K562 (cell line): Measurements from ENCODE around the gene KISS1R. TPM values are rescaled to one million over a fixed set of nuclear protein-coding genes. Genes with fewer than 3 reads are reported as not detected.

Source experiments
- FUS ChIP-seq: fragments of 200-400 bp; formaldehyde crosslinking; optimal IDR thresholded peaks from 2 replicates; pipeline ENCODE3; 2017; ENCODE audit warnings: low read depth, low read length
- GABPA ChIP-seq: fragments of 200-800 bp; sonication (Bioruptor generic); conservative IDR thresholded peaks from 2 replicates; pipeline ENCODE4 v1.6.1; 2016; ENCODE audit warnings: low read depth, missing genetic modification characterization, missing compliant biosample characterization
- HNRNPLL ChIP-seq: fragments of 200-400 bp; formaldehyde crosslinking; IDR thresholded peaks from 2 replicates; pipeline ENCODE4 v1.6.1; 2017; ENCODE audit warnings: low read length, low read depth, mild to moderate bottlenecking; ENCODE audit not compliant: poor library complexity, severe bottlenecking
- SP1 ChIP-seq: sonication (generic); formaldehyde crosslinking; IDR thresholded peaks from 2 replicates; pipeline ENCODE4 v1.8.1; 2022; ENCODE audit warnings: mild to moderate bottlenecking, missing genetic modification reagents
- SREBF2 ChIP-seq: sonication (generic); formaldehyde crosslinking; IDR thresholded peaks from 2 replicates; pipeline ENCODE4 v1.4.0; 2020; ENCODE audit warnings: mild to moderate bottlenecking, missing genetic modification reagents
- ZKSCAN8 ChIP-seq: fragments of 200-800 bp; sonication (Bioruptor generic); IDR thresholded peaks from 2 replicates; pipeline ENCODE4 v1.6.1; 2016; ENCODE audit warnings: missing genetic modification characterization, missing compliant biosample characterization
- ZNF143 ChIP-seq: sonication (generic); formaldehyde crosslinking; IDR thresholded peaks from 2 replicates; pipeline ENCODE4 v1.9.0; 2022; ENCODE audit warnings: mild to moderate bottlenecking, missing genetic modification reagents
- ZNF717 ChIP-seq: fragments of 250-450 bp; sonication (Bioruptor Pico); IDR thresholded peaks from 2 replicates; pipeline ENCODE4 v1.5.0; 2021
- ZNF780A ChIP-seq: fragments of 250-450 bp; sonication (Bioruptor Pico); IDR thresholded peaks from 2 replicates; pipeline ENCODE4 v1.5.0; 2021; ENCODE audit warnings: mild to moderate bottlenecking
- polyA plus RNA-seq, 8 experiments: library from polyadenylated mRNA; depleted of rRNA in 4 of 8; stranded (reverse) in 5 of 8; unstranded in 3 of 8; fragments of >200 nt; fragmentation: Nextera tagmentation in 2 of 8; fragmentation: Illumina TruSeq in 1 of 8; extraction: Ambion mirVana in 2 of 8; extraction: Trizol in 1 of 8; gene quantifications; 2 replicates each; pipeline versions ENCODE4 v1.2.1 to v1.2.3, GENCODE V29; 2011 to 2014; ENCODE audit warnings: inconsistent platforms in 1 of 8, missing spikeins in 1 of 8
- total RNA-seq, 7 experiments: library from RNA; depleted of rRNA in 6 of 7; stranded (reverse); fragments of >200 nt in 6 of 7; fragmentation: Illumina TruSeq in 2 of 7; extraction: Trizol in 2 of 7; gene quantifications; 2 replicates each; pipeline versions ENCODE4 v1.2.1 to v1.2.3, GENCODE V29; 2011 to 2021; ENCODE audit warnings: low replicate concordance in 1 of 7
- TF ChIP-seq, protein P1 (sequence below): fragments of 450-650 bp; IDR thresholded peaks from 2 replicates; pipeline ENCODE4 v1.6.1; 2016; ENCODE audit warnings: antibody characterized with exemption
- TF ChIP-seq, protein P2 (sequence below): sonication (generic); formaldehyde crosslinking; IDR thresholded peaks from 2 replicates; pipeline ENCODE4 v1.8.0; 2022; ENCODE audit warnings: mild to moderate bottlenecking, missing genetic modification reagents
- TF ChIP-seq, protein P3 (sequence below): sonication (generic); formaldehyde crosslinking; IDR thresholded peaks from 2 replicates; pipeline ENCODE4 v1.8.0; 2023; ENCODE audit warnings: mild to moderate bottlenecking, missing genetic modification reagents
- TF ChIP-seq, protein P4 (sequence below): fragments of 450-650 bp; formaldehyde crosslinking; IDR thresholded peaks from 2 replicates; pipeline ENCODE4 v1.4.0; 2020; ENCODE audit warnings: mild to moderate bottlenecking, moderate library complexity
- TF ChIP-seq, protein P5 (sequence below): fragments of 450-650 bp; IDR thresholded peaks from 2 replicates; pipeline ENCODE4 v1.6.1; 2017; ENCODE audit warnings: antibody characterized with exemption, mild to moderate bottlenecking

The KISS1R gene
- total and polyA plus RNA-seq, 9 of the 15 experiments (the other 6 are each of a cell fraction or from before 2014, with no cell fraction given), result 0.37 to 39.4 (median 2.0) TPM

DNA sequence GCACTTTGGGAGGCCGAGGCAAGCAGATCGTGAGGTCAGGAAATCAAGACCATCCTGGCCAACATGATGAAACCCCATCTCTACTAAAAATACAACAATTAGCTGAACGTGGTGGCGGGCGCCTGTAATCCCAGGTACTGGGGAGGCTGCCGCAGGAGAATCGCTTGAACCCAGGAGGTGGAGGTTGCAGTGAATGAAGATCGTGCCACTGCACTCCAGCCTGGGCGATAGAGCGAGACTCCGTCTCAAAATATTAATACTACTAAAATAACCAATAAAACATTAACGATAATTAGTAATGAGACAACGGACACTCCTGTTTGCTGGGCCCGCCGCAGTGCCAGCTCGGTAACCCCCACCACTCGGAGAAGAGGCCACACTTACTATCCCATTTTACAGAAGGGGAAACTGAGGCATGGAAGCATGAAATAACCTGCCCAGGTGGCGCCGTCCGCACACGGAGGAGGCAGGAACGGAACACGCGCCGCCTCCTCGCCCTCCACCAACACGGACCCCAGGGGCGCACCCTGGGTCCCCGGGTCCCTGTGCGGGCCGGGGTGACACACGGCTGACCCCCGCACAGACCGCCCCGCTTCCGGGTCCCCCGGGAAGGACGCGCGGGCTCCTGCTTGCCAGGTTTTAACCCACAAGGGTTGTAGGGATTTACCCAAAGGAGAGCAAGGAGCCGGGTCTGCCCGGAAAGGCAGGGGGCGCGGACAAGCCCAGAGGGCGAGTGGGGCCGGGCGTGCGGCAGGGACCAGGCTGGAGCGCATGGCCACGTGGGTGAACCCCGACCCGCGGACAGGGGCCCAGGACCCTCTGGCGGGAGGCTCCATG lies 5.7 kb upstream of the KISS1R start (continued):
- TF ChIP-seq, protein P1, sequence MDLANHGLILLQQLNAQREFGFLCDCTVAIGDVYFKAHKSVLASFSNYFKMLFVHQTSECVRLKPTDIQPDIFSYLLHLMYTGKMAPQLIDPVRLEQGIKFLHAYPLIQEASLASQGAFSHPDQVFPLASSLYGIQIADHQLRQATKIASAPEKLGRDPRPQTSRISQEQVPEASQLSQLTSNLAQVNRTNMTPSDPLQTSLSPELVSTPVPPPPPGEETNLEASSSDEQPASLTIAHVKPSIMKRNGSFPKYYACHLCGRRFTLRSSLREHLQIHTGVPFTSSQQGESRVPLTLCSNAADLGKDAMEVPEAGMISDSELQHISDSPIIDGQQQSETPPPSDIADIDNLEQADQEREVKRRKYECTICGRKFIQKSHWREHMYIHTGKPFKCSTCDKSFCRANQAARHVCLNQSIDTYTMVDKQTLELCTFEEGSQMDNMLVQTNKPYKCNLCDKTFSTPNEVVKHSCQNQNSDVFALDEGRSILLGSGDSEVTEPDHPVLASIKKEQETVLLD, result no peak
- no peak for TF ChIP-seq ZNF143 (CRISPR knock-in tag)
- no peak for TF ChIP-seq ZNF780A (CRISPR knock-in tag)
- no peak for TF ChIP-seq GABPA (tag)
- no peak for TF ChIP-seq ZNF717 (CRISPR knock-in tag)
- TF ChIP-seq FUS, result no peak
- no peak for TF ChIP-seq SP1 (CRISPR knock-in tag)
- TF ChIP-seq, protein P2, sequence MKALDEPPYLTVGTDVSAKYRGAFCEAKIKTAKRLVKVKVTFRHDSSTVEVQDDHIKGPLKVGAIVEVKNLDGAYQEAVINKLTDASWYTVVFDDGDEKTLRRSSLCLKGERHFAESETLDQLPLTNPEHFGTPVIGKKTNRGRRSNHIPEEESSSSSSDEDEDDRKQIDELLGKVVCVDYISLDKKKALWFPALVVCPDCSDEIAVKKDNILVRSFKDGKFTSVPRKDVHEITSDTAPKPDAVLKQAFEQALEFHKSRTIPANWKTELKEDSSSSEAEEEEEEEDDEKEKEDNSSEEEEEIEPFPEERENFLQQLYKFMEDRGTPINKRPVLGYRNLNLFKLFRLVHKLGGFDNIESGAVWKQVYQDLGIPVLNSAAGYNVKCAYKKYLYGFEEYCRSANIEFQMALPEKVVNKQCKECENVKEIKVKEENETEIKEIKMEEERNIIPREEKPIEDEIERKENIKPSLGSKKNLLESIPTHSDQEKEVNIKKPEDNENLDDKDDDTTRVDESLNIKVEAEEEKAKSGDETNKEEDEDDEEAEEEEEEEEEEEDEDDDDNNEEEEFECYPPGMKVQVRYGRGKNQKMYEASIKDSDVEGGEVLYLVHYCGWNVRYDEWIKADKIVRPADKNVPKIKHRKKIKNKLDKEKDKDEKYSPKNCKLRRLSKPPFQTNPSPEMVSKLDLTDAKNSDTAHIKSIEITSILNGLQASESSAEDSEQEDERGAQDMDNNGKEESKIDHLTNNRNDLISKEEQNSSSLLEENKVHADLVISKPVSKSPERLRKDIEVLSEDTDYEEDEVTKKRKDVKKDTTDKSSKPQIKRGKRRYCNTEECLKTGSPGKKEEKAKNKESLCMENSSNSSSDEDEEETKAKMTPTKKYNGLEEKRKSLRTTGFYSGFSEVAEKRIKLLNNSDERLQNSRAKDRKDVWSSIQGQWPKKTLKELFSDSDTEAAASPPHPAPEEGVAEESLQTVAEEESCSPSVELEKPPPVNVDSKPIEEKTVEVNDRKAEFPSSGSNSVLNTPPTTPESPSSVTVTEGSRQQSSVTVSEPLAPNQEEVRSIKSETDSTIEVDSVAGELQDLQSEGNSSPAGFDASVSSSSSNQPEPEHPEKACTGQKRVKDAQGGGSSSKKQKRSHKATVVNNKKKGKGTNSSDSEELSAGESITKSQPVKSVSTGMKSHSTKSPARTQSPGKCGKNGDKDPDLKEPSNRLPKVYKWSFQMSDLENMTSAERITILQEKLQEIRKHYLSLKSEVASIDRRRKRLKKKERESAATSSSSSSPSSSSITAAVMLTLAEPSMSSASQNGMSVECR, result peak; percentile 48; the same call in 1 of the 2 replicates
- TF ChIP-seq, protein P3, sequence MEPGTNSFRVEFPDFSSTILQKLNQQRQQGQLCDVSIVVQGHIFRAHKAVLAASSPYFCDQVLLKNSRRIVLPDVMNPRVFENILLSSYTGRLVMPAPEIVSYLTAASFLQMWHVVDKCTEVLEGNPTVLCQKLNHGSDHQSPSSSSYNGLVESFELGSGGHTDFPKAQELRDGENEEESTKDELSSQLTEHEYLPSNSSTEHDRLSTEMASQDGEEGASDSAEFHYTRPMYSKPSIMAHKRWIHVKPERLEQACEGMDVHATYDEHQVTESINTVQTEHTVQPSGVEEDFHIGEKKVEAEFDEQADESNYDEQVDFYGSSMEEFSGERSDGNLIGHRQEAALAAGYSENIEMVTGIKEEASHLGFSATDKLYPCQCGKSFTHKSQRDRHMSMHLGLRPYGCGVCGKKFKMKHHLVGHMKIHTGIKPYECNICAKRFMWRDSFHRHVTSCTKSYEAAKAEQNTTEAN (CRISPR knock-in tag), result no peak
- no peak for TF ChIP-seq HNRNPLL
- TF ChIP-seq SREBF2 (CRISPR knock-in tag), result no peak
- TF ChIP-seq, protein P4, sequence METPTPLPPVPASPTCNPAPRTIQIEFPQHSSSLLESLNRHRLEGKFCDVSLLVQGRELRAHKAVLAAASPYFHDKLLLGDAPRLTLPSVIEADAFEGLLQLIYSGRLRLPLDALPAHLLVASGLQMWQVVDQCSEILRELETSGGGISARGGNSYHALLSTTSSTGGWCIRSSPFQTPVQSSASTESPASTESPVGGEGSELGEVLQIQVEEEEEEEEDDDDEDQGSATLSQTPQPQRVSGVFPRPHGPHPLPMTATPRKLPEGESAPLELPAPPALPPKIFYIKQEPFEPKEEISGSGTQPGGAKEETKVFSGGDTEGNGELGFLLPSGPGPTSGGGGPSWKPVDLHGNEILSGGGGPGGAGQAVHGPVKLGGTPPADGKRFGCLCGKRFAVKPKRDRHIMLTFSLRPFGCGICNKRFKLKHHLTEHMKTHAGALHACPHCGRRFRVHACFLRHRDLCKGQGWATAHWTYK, result peak; percentile 57; the same call in 1 of the 2 replicates
- TF ChIP-seq, protein P5, sequence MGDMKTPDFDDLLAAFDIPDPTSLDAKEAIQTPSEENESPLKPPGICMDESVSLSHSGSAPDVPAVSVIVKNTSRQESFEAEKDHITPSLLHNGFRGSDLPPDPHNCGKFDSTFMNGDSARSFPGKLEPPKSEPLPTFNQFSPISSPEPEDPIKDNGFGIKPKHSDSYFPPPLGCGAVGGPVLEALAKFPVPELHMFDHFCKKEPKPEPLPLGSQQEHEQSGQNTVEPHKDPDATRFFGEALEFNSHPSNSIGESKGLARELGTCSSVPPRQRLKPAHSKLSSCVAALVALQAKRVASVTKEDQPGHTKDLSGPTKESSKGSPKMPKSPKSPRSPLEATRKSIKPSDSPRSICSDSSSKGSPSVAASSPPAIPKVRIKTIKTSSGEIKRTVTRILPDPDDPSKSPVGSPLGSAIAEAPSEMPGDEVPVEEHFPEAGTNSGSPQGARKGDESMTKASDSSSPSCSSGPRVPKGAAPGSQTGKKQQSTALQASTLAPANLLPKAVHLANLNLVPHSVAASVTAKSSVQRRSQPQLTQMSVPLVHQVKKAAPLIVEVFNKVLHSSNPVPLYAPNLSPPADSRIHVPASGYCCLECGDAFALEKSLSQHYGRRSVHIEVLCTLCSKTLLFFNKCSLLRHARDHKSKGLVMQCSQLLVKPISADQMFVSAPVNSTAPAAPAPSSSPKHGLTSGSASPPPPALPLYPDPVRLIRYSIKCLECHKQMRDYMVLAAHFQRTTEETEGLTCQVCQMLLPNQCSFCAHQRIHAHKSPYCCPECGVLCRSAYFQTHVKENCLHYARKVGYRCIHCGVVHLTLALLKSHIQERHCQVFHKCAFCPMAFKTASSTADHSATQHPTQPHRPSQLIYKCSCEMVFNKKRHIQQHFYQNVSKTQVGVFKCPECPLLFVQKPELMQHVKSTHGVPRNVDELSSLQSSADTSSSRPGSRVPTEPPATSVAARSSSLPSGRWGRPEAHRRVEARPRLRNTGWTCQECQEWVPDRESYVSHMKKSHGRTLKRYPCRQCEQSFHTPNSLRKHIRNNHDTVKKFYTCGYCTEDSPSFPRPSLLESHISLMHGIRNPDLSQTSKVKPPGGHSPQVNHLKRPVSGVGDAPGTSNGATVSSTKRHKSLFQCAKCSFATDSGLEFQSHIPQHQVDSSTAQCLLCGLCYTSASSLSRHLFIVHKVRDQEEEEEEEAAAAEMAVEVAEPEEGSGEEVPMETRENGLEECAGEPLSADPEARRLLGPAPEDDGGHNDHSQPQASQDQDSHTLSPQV, result peak; percentile 63; the same call in 1 of the 2 replicates
- no peak for TF ChIP-seq ZKSCAN8 (CRISPR knock-in tag)
